Liver (tissue), 9 donors: ENCODE measurements around the gene CLIC5. TPM values are rescaled to one million over a fixed set of nuclear protein-coding genes. Genes with fewer than 3 reads are reported as not detected.

ENCODE experiments used
- DNase-seq: peaks from one replicate; pipeline ENCODE4 v3.0.0-alpha.2; 2017; ENCODE audit warnings: low spot score
- H3K27ac ChIP-seq, 2 donors: one replicate each; pipeline ENCODE4 v1.7.0; 2013; ENCODE audit warnings: inconsistent platforms in 2 of 2, low read length in 2 of 2, control low read depth in 1 of 2, low read depth in 1 of 2, mild to moderate bottlenecking in 1 of 2
- H3K27me3 ChIP-seq, 4 donors: one replicate each; pipeline versions ENCODE4 v1.6.1 to v1.7.0; 2013; ENCODE audit warnings: low read length in 3 of 4, inconsistent platforms in 1 of 4, mild to moderate bottlenecking in 1 of 4, moderate library complexity in 1 of 4; ENCODE audit not compliant: control insufficient read depth in 4 of 4, insufficient read depth in 4 of 4
- H3K36me3 ChIP-seq, 4 donors: one replicate each; pipeline versions ENCODE4 v1.6.1 to v1.7.0; 2013; ENCODE audit warnings: low read length in 3 of 4, mild to moderate bottlenecking in 3 of 4, low read depth in 1 of 4, moderate library complexity in 1 of 4; ENCODE audit not compliant: control insufficient read depth in 4 of 4, insufficient read depth in 3 of 4
- H3K4me1 ChIP-seq, 4 donors: one replicate each; pipeline versions ENCODE4 v1.6.1 to v1.7.0; 2013; ENCODE audit warnings: low read length in 3 of 4, mild to moderate bottlenecking in 3 of 4, moderate library complexity in 1 of 4; ENCODE audit not compliant: control insufficient read depth in 4 of 4, insufficient read depth in 4 of 4
- H3K4me3 ChIP-seq, 3 donors: one replicate each; pipeline versions ENCODE4 v1.6.1 to v1.7.0; 2013; ENCODE audit warnings: low read length in 3 of 3, control low read depth in 1 of 3, low read depth in 1 of 3, mild to moderate bottlenecking in 1 of 3
- H3K9ac ChIP-seq, 2 donors: one replicate each; pipeline ENCODE4 v1.7.0; 2013; ENCODE audit warnings: low read length in 2 of 2, mild to moderate bottlenecking in 2 of 2, moderate library complexity in 2 of 2, control low read depth in 1 of 2, low read depth in 1 of 2
- H3K9me3 ChIP-seq, 4 donors: one replicate each; pipeline versions ENCODE4 v1.6.1 to v1.7.0; 2013; ENCODE audit warnings: low read length in 3 of 4; ENCODE audit not compliant: control insufficient read depth in 4 of 4
- EGR1 ChIP-seq, 2 donors: IDR thresholded peaks; 2 replicates each; pipeline ENCODE4 v1.6.1; 2016 to 2018; ENCODE audit warnings: antibody characterized with exemption in 2 of 2, low read depth in 2 of 2
- FOXA1 ChIP-seq: IDR thresholded peaks from 2 replicates; pipeline ENCODE4 v1.6.1; 2016; ENCODE audit warnings: antibody characterized with exemption
- GABPA ChIP-seq, 2 donors: IDR thresholded peaks in 1 of 2; conservative IDR thresholded peaks in 1 of 2; 2 replicates each; pipeline ENCODE4 v1.6.1; 2016; ENCODE audit warnings: antibody characterized with exemption in 2 of 2, mild to moderate bottlenecking in 1 of 2, moderate library complexity in 1 of 2
- HNF4G ChIP-seq: IDR thresholded peaks from 2 replicates; pipeline ENCODE4 v1.6.1; 2016; ENCODE audit warnings: antibody characterized with exemption
- TAF1 ChIP-seq: conservative IDR thresholded peaks from 2 replicates; pipeline ENCODE4 v1.6.1; 2016; ENCODE audit warnings: antibody characterized with exemption, mild to moderate bottlenecking
- YY1 ChIP-seq: IDR thresholded peaks from 2 replicates; pipeline ENCODE4 v1.6.1; 2016; ENCODE audit warnings: antibody characterized with exemption, mild to moderate bottlenecking
- WGBS: extraction: QIAGEN DNeasy Blood & Tissue Kit; methylation state at CpG from one replicate; pipeline ENCODE4 v1.1.7; 2013; 5-methylcytosine and 5-hydroxymethylcytosine counted together
- polyA plus RNA-seq, 2 donors: library from polyadenylated mRNA; stranded (reverse) in 1 of 2; unstranded in 1 of 2; fragments of 200-250 nt in 1 of 2; fragments of >200 nt in 1 of 2; fragmentation: Nextera tagmentation in 1 of 2; extraction: Ambion mirVana in 1 of 2; gene quantifications; one replicate each; pipeline versions ENCODE4 v1.2.1 to v1.2.3, GENCODE V29; 2013 to 2015
- total RNA-seq, 2 donors: library from RNA; depleted of rRNA; stranded (reverse); fragments of >200 nt; gene quantifications; one replicate each; pipeline ENCODE4 v1.2.3, GENCODE V29; 2014
- TF ChIP-seq, protein P1 (sequence below): IDR thresholded peaks from 2 replicates; pipeline ENCODE4 v1.6.1; 2016; ENCODE audit warnings: antibody characterized with exemption, mild to moderate bottlenecking
- TF ChIP-seq, protein P2 (sequence below): IDR thresholded peaks from 2 replicates; pipeline ENCODE4 v1.6.1; 2016; ENCODE audit warnings: antibody characterized with exemption
- TF ChIP-seq, protein P3 (sequence below): IDR thresholded peaks from 2 replicates; pipeline ENCODE4 v1.6.1; 2016; ENCODE audit warnings: antibody characterized with exemption
- TF ChIP-seq, protein P4 (sequence below): fragments of 150-350 bp; IDR thresholded peaks from 2 replicates; pipeline ENCODE4 v1.5.1; 2017; ENCODE audit warnings: improper control_type of control experiment, low read depth, low read length; ENCODE audit not compliant: missing input control
- TF ChIP-seq, protein P5 (sequence below): IDR thresholded peaks from 2 replicates; pipeline ENCODE4 v1.6.1; 2016; ENCODE audit warnings: antibody characterized with exemption
- donor health status: healthy.
- donor health status: healthy.
- donor health status: healthy.
- donor health status: healthy.
- donor health status: healthy.

Gene CLIC5
- total and polyA plus RNA-seq, 4 donors: 0.05 to 0.33 (median 0.14) TPM

DNA sequence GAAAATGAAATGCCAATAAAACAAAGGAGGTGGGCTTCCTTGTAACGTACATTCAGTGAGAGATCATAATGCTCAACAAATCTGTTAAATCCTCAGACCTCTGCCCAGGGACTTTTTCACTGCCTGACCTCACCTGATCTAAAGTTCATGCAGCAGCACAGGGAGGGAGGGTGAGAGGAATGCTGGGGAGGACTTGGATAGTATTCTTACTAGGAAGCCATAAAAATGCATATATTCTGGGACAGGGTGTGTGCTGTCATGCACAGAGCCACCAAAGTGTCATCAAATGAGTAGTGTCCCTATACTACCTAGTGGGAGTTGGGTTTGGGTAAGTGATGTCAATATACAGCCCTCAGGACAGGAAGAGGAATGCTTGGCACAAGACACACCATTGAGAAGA lies 32.6 kb downstream of the CLIC5 start:
- Histone ChIP-seq H3K27me3 (no peaks in the 10 kb centered on the region), H3K4me1 (no peaks in the 10 kb centered on the region), H3K4me3 (no peak overlapping the region), H3K36me3 (no peaks in the 10 kb centered on the region), H3K9ac (no peak overlapping the region), H3K27ac (no peak overlapping the region), H3K9me3 (no peaks in the 10 kb centered on the region)
- DNase-seq: no peak
- TF ChIP-seq, protein P1, sequence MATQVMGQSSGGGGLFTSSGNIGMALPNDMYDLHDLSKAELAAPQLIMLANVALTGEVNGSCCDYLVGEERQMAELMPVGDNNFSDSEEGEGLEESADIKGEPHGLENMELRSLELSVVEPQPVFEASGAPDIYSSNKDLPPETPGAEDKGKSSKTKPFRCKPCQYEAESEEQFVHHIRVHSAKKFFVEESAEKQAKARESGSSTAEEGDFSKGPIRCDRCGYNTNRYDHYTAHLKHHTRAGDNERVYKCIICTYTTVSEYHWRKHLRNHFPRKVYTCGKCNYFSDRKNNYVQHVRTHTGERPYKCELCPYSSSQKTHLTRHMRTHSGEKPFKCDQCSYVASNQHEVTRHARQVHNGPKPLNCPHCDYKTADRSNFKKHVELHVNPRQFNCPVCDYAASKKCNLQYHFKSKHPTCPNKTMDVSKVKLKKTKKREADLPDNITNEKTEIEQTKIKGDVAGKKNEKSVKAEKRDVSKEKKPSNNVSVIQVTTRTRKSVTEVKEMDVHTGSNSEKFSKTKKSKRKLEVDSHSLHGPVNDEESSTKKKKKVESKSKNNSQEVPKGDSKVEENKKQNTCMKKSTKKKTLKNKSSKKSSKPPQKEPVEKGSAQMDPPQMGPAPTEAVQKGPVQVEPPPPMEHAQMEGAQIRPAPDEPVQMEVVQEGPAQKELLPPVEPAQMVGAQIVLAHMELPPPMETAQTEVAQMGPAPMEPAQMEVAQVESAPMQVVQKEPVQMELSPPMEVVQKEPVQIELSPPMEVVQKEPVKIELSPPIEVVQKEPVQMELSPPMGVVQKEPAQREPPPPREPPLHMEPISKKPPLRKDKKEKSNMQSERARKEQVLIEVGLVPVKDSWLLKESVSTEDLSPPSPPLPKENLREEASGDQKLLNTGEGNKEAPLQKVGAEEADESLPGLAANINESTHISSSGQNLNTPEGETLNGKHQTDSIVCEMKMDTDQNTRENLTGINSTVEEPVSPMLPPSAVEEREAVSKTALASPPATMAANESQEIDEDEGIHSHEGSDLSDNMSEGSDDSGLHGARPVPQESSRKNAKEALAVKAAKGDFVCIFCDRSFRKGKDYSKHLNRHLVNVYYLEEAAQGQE: no peak
- TF ChIP-seq TAF1 (no peak), YY1 (no peak), FOXA1 (no peak), GABPA (IDR thresholded peaks at IDR 0.05 in 1 of 2, conservative IDR thresholded peaks at IDR 0.05 in 1 of 2) (no peak)
- TF ChIP-seq, protein P2, sequence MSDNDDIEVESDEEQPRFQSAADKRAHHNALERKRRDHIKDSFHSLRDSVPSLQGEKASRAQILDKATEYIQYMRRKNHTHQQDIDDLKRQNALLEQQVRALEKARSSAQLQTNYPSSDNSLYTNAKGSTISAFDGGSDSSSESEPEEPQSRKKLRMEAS: no peak
- TF ChIP-seq, protein P3, sequence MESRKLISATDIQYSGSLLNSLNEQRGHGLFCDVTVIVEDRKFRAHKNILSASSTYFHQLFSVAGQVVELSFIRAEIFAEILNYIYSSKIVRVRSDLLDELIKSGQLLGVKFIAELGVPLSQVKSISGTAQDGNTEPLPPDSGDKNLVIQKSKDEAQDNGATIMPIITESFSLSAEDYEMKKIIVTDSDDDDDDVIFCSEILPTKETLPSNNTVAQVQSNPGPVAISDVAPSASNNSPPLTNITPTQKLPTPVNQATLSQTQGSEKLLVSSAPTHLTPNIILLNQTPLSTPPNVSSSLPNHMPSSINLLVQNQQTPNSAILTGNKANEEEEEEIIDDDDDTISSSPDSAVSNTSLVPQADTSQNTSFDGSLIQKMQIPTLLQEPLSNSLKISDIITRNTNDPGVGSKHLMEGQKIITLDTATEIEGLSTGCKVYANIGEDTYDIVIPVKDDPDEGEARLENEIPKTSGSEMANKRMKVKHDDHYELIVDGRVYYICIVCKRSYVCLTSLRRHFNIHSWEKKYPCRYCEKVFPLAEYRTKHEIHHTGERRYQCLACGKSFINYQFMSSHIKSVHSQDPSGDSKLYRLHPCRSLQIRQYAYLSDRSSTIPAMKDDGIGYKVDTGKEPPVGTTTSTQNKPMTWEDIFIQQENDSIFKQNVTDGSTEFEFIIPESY: no peak
- TF ChIP-seq, protein P4, sequence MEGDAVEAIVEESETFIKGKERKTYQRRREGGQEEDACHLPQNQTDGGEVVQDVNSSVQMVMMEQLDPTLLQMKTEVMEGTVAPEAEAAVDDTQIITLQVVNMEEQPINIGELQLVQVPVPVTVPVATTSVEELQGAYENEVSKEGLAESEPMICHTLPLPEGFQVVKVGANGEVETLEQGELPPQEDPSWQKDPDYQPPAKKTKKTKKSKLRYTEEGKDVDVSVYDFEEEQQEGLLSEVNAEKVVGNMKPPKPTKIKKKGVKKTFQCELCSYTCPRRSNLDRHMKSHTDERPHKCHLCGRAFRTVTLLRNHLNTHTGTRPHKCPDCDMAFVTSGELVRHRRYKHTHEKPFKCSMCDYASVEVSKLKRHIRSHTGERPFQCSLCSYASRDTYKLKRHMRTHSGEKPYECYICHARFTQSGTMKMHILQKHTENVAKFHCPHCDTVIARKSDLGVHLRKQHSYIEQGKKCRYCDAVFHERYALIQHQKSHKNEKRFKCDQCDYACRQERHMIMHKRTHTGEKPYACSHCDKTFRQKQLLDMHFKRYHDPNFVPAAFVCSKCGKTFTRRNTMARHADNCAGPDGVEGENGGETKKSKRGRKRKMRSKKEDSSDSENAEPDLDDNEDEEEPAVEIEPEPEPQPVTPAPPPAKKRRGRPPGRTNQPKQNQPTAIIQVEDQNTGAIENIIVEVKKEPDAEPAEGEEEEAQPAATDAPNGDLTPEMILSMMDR: no peak
- WGBS: 89% methylated on average over 1 of the region's 1 CpG

DNA sequence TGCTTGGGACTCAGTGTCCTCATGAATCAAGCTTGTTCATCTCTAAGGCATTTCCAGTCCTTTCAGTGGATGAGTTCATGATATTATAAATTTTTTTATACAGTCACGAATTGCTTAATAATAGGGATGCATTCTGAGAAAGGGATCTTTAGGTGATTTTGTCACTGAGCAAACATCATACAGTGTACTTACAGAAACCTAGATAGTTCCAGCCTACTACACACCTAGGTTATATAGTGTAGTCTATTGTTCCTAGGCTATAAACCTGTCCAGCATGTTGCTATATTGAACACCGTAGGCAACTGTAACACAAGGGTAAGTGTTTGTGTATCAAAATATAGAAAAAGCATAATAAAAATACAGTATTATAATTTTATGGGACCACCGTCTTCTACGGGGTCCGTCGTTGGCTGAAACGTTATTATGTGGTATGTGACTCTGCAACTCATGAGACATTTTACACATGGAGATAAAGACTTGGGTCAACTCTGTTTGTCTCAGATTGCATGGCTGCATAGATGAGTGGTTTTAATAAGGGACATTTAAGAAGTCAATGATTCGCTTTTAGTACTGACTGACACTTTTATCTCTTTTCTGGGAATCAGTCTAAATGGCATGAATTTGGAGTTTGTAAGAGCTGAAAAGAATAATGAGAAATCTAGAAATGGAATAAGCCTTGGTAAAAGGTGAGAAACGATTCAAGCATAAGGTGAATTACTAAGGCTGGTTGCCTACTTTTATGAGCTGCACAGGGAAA lies 33.2 kb downstream of the CLIC5 start:
- no peaks in the 10 kb centered on the region for H3K4me1 ChIP-seq
- no peaks in the 10 kb centered on the region for H3K36me3 ChIP-seq
- H3K27ac ChIP-seq: no peak overlapping the region
- H3K4me3 ChIP-seq: no peak overlapping the region
- H3K9me3 ChIP-seq: no peaks in the 10 kb centered on the region
- H3K9ac ChIP-seq: no peak overlapping the region
- no peak for DNase-seq
- no peaks in the 10 kb centered on the region for H3K27me3 ChIP-seq
- WGBS: 85% methylated on average over 9 of the region's 9 CpGs
- TF ChIP-seq, protein P2: no peak
- TF ChIP-seq YY1 (no peak), EGR1 (IDR thresholded peaks at IDR 0.05; ENCODE audit: low read depth in 2 of 2) (no peak), GABPA (IDR thresholded peaks at IDR 0.05 in 1 of 2, conservative IDR thresholded peaks at IDR 0.05 in 1 of 2) (no peak), HNF4G (no peak)
- TF ChIP-seq, protein P3: no peak
- TF ChIP-seq, protein P5, sequence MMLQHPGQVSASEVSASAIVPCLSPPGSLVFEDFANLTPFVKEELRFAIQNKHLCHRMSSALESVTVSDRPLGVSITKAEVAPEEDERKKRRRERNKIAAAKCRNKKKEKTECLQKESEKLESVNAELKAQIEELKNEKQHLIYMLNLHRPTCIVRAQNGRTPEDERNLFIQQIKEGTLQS: no peak
- TF ChIP-seq, protein P1: no peak
- TF ChIP-seq, protein P4: no peak
